ENCODE results near the gene AKR1E2.

DNA sequence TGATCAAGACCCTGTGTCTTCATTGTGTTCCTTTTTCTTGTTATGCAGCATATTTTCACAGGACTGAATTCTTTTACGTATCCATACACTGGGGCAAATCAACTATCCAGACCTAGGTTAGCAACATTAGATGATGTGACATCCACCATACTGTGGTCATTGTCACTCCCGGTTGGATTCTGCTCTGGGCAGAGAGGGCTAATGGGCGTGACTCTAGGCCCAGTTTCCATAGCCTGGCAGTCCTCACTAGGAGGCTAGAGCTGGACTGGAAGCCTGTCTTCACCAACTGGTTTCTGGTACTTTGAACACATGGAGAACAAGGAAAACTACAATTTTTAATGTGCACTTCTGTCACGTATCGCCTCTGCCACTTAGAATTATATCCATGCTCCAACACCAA is 25.2 kb downstream of the AKR1E2 start:
- TF ChIP-seq, protein P1, sequence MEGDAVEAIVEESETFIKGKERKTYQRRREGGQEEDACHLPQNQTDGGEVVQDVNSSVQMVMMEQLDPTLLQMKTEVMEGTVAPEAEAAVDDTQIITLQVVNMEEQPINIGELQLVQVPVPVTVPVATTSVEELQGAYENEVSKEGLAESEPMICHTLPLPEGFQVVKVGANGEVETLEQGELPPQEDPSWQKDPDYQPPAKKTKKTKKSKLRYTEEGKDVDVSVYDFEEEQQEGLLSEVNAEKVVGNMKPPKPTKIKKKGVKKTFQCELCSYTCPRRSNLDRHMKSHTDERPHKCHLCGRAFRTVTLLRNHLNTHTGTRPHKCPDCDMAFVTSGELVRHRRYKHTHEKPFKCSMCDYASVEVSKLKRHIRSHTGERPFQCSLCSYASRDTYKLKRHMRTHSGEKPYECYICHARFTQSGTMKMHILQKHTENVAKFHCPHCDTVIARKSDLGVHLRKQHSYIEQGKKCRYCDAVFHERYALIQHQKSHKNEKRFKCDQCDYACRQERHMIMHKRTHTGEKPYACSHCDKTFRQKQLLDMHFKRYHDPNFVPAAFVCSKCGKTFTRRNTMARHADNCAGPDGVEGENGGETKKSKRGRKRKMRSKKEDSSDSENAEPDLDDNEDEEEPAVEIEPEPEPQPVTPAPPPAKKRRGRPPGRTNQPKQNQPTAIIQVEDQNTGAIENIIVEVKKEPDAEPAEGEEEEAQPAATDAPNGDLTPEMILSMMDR (IDR thresholded peaks at IDR 0.05): no peak
- no peak for TF ChIP-seq POLR2AphosphoS5 (IDR thresholded peaks at IDR 0.05)
- TF ChIP-seq POLR2A (IDR thresholded peaks at IDR 0.05): no peak
- no peak for TF ChIP-seq EP300 (IDR thresholded peaks at IDR 0.05)

Measured in upper lobe of left lung (tissue), 4 donors.